ENCODE results near the gene PPIP5K1.

- TF ChIP-seq EP300 (IDR thresholded peaks at IDR 0.05), result no peak
- no peak for TF ChIP-seq POLR2AphosphoS5 (IDR thresholded peaks at IDR 0.05)
These were observed 71.7 kb downstream of the PPIP5K1 start for GRCh38 chr15:43518197-43518761.
